Urinary bladder (tissue), 4 donors: ENCODE data around the gene INAFM1. TPM values are rescaled to one million over a fixed set of nuclear protein-coding genes. Genes with fewer than 3 reads are reported as not detected.
"Not testable (repeated sequence)": the region's sequence is repeated elsewhere in the genome, so short reads cannot be mapped to it uniquely, and the experiment has no call there.

Experiments used
- DNase-seq: peaks from one replicate; pipeline ENCODE4 v3.0.0-alpha.2; 2015; ENCODE audit errors: extremely low spot score
- H3K27ac ChIP-seq: one replicate; pipeline ENCODE4 v1.5.1; 2013; ENCODE audit warnings: low read depth, mild to moderate bottlenecking, moderate library complexity
- H3K36me3 ChIP-seq: one replicate; pipeline ENCODE4 v1.6.1; 2013; ENCODE audit warnings: mild to moderate bottlenecking, moderate library complexity; ENCODE audit not compliant: insufficient read depth
- H3K4me1 ChIP-seq: one replicate; pipeline ENCODE4 v1.6.1; 2013; ENCODE audit warnings: mild to moderate bottlenecking, moderate library complexity; ENCODE audit not compliant: insufficient read depth
- H3K4me3 ChIP-seq: one replicate; pipeline ENCODE4 v1.5.1; 2013; ENCODE audit warnings: low read depth, low read length
- WGBS: extraction: QIAGEN DNeasy Blood & Tissue Kit; methylation state at CpG from one replicate; pipeline ENCODE4 v1.1.7; 2013; 5-methylcytosine and 5-hydroxymethylcytosine counted together
- polyA plus RNA-seq: library from polyadenylated mRNA; stranded (reverse); fragments of 200-250 nt; gene quantifications from one replicate; pipeline ENCODE4 v1.2.3, GENCODE V29; 2013
- total RNA-seq: library from RNA; depleted of rRNA; stranded (reverse); fragments of >200 nt; gene quantifications from one replicate; pipeline ENCODE4 v1.2.3, GENCODE V29; 2014
- donor health status: healthy with polysubstance abuse.
- donor health status: healthy.

Gene INAFM1
- total and polyA plus RNA-seq, 2 donors: 2.8 to 32.0 TPM

GRCh38 chr19:47253970-47254369 lies 20.7 kb upstream of the INAFM1 start:
- 86% methylated on average over 5 of the region's 5 CpGs for WGBS
- Histone ChIP-seq H3K4me3 (no peak overlapping the region), H3K4me1 (no peaks in the 10 kb centered on the region), H3K27ac (no peak overlapping the region), H3K36me3 (no peaks in the 10 kb centered on the region)
- DNase-seq: no peak

GRCh38 chr19:47255879-47256692 lies 18.6 kb upstream of the INAFM1 start, which contains the start of gene CCDC9:
Gene CCDC9 (plus strand): TSS chr19:47256525. CDS start chr19:47258401, 1,876 bp downstream.
- peaks cover 4% of the 10 kb centered on the region for H3K36me3 ChIP-seq
- peak within 1 kb of the TSS; percentile 87 for H3K27ac ChIP-seq
- DNase-seq: peak; percentile 87
- peak within 1 kb of the TSS; percentile 51 for H3K4me3 ChIP-seq
- WGBS: 12% methylated on average over 60 of the region's 60 CpGs
- H3K4me1 ChIP-seq: no peaks in the 10 kb centered on the region

- Histone ChIP-seq H3K27ac (peak overlapping the region; percentile 76), H3K4me3 (peak overlapping the region; percentile 51), H3K4me1 (no peaks in the 10 kb centered on the region), H3K36me3 (peaks cover 4% of the 10 kb centered on the region)
- peak; percentile 98 for DNase-seq
- WGBS: under 1% methylated on average over 52 of the region's 52 CpGs
Observed at GRCh38 chr19:47256693-47257410, 17.8 kb upstream of the INAFM1 start.

GRCh38 chr19:47257411-47258169 lies 17.1 kb upstream of the INAFM1 start:
- peaks cover 4% of the 10 kb centered on the region for H3K36me3 ChIP-seq

GRCh38 chr19:47258434-47258833 lies 16.3 kb upstream of the INAFM1 start:
- DNase-seq: no peak
- H3K4me1 ChIP-seq: no peaks in the 10 kb centered on the region
- H3K4me3 ChIP-seq: no peak overlapping the region
- no peak overlapping the region for H3K27ac ChIP-seq
- WGBS: 85% methylated on average over 9 of the region's 9 CpGs
- peaks cover 4% of the 10 kb centered on the region for H3K36me3 ChIP-seq

More at GRCh38 chr19:47257411-47258169, 17.1 kb upstream of the INAFM1 start:
- Histone ChIP-seq H3K4me1 (no peaks in the 10 kb centered on the region), H3K27ac (peak overlapping the region; percentile 14), H3K4me3 (peak overlapping the region; percentile 21)
- 3% methylated on average over 29 of the region's 29 CpGs for WGBS
- no peak for DNase-seq

- H3K4me3 ChIP-seq: no peak overlapping the region
- no peak for DNase-seq
- no peaks in the 10 kb centered on the region for H3K4me1 ChIP-seq
- whole genome bisulfite sequencing: 92% methylated on average over 6 of the region's 6 CpGs
- H3K36me3 ChIP-seq: peaks cover 4% of the 10 kb centered on the region
- no peak overlapping the region for H3K27ac ChIP-seq
Observed at GRCh38 chr19:47258895-47259555, 15.7 kb upstream of the INAFM1 start.

- Histone ChIP-seq H3K36me3 (peaks cover 10% of the 10 kb centered on the region), H3K27ac (no peak overlapping the region), H3K4me1 (no peaks in the 10 kb centered on the region), H3K4me3 (no peak overlapping the region)
- no peak for DNase-seq
- 92% methylated on average over 17 of the region's 17 CpGs for WGBS
Observed at GRCh38 chr19:47260476-47260875, 14.2 kb upstream of the INAFM1 start.

GRCh38 chr19:47261946-47262793 lies 12.5 kb upstream of the INAFM1 start:
- WGBS: 89% methylated on average over 14 of the region's 14 CpGs
- H3K4me3 ChIP-seq, H3K4me1 ChIP-seq, H3K27ac ChIP-seq, DNase-seq, H3K36me3 ChIP-seq: not testable (repeated sequence)

- peaks cover 10% of the 10 kb centered on the region for H3K36me3 ChIP-seq
- no peak overlapping the region for H3K27ac ChIP-seq
- no peak overlapping the region for H3K4me3 ChIP-seq
- DNase-seq: no peak
- 98% methylated on average over 30 of the region's 30 CpGs for WGBS
- H3K4me1 ChIP-seq: no peaks in the 10 kb centered on the region
Observed at GRCh38 chr19:47264629-47265028, 10.1 kb upstream of the INAFM1 start.

- 93% methylated on average over 21 of the region's 21 CpGs for WGBS
- Histone ChIP-seq H3K4me3 (no peak overlapping the region), H3K4me1 (no peaks in the 10 kb centered on the region), H3K36me3 (peaks cover 6% of the 10 kb centered on the region), H3K27ac (no peak overlapping the region)
- DNase-seq: no peak
Observed at GRCh38 chr19:47266401-47266941, 8.2 kb upstream of the INAFM1 start.

GRCh38 chr19:47267350-47267759 lies 7.3 kb upstream of the INAFM1 start:
- 86% methylated on average over 14 of the region's 14 CpGs for WGBS
- Histone ChIP-seq H3K4me3 (no peak overlapping the region), H3K27ac (no peak overlapping the region), H3K4me1 (no peaks in the 10 kb centered on the region), H3K36me3 (peaks cover 6% of the 10 kb centered on the region)
- DNase-seq: no peak

GRCh38 chr19:47268028-47268427 lies 6.7 kb upstream of the INAFM1 start:
- Histone ChIP-seq H3K4me3 (no peak overlapping the region), H3K27ac (no peak overlapping the region), H3K36me3 (peaks cover 6% of the 10 kb centered on the region), H3K4me1 (no peaks in the 10 kb centered on the region)
- 84% methylated on average over 6 of the region's 6 CpGs for WGBS
- no peak for DNase-seq
